Hindlimb muscle (tissue), 1 donor: Measurements from ENCODE around the gene MBD4. TPM values are rescaled to one million over a fixed set of nuclear protein-coding genes. Genes with fewer than 3 reads are reported as not detected.
"Not testable (repeated sequence)": the region's sequence is repeated elsewhere in the genome, so short reads cannot be mapped to it uniquely, and the experiment has no call there.

Experiments
- DNase-seq: peaks from one replicate; pipeline ENCODE4 v3.0.0-alpha.2; 2013
- polyA plus RNA-seq: library from polyadenylated mRNA; unstranded; fragments of 120-200 nt; gene quantifications from one replicate; pipeline ENCODE4 v1.2.1, GENCODE V29; 2013; ENCODE audit not compliant: insufficient read length

Gene MBD4
- polyA plus RNA-seq, 1 donor, result 27.1 TPM

DNA sequence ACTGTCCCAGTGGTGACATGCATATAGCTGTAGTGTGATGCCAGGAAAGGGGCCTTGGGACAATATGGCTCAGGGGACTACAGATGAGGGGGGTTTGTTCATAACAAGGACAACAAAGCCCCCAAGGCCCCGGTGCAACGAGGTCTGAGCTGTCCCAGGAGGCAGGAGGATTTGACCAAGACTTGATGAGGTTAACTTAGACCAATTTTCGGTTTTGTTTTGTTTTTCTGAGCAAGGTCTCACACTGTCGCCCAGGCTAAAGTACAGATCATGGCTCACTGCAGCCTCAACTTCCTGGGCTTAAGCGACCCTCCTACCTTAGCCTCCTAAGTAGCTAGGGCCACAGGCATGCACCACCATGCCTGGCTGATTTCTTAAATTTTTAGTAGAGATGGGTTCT lies 35.1 kb downstream of the MBD4 start:
- DNase-seq, result no peak

DNA sequence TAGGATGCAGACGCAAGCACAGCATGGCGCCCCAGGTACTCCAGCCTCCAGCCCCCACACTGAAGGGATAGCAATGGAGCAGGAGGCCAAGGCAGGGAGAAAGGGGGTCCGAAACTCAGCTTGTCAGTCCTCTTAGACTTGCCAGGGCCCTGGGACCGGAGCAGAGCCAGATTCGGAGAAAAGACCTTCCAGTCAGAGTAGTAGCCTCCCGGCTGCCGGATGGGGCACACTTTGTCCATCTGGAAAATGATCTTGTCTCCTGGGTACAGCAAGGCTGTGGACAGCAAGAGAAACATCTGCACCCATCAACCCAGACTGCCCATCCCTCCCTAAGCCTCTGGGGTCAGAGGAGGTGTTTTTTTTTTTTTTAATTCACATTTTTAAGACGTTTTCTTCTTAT lies 35.6 kb downstream of the MBD4 start:
- no peak for DNase-seq

- no peak for DNase-seq
These were observed 36.3 kb downstream of the MBD4 start for GRCh38 chr3:129403450-129403849.

DNA sequence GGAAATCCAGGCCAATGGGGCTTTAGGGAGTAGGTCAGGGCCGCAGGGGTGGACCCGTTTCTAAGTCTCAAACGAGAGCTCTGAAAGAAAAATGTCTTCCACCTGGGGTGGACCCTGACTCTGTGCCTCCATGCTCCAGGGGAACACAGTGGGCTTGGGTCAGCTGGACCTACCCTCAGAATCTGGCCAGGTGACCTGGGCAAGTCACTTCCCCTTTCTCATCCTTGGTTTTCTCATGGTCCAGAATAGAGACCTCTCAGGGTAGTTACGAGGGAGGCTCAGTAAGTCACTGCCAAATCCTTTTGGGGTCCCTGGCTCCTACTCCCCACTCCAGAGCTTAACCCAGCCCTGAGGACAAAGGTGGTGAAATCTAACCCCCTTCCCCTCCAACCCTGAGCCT lies 37.1 kb downstream of the MBD4 start:
- DNase-seq, result no peak

- DNase-seq, result no peak
These were observed 37.5 kb downstream of the MBD4 start for GRCh38 chr3:129402210-129402609.

DNA sequence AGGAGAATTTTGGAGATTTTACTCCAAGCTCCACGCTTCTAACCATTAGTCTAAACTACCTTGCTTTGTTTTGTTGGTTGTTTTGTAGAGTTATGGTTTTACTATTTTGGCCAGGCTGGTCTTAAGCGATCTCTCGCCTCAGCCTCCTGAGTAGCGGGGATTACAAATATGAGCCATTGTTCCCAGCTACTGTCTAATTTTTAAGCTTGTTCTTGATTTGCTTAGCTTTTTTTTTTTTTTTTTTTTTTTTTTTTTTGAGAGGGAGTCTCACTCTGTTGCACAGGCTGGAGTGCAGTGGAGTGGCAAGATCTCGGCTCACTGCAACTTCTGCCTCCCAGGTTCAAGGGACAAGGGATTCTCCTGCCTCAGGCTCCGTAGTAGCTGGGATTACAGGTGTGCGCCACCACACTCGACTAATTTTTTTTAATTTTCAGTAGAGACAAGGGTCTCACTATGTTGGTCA lies 39.8 kb downstream of the MBD4 start:
- DNase-seq, result no peak

DNA sequence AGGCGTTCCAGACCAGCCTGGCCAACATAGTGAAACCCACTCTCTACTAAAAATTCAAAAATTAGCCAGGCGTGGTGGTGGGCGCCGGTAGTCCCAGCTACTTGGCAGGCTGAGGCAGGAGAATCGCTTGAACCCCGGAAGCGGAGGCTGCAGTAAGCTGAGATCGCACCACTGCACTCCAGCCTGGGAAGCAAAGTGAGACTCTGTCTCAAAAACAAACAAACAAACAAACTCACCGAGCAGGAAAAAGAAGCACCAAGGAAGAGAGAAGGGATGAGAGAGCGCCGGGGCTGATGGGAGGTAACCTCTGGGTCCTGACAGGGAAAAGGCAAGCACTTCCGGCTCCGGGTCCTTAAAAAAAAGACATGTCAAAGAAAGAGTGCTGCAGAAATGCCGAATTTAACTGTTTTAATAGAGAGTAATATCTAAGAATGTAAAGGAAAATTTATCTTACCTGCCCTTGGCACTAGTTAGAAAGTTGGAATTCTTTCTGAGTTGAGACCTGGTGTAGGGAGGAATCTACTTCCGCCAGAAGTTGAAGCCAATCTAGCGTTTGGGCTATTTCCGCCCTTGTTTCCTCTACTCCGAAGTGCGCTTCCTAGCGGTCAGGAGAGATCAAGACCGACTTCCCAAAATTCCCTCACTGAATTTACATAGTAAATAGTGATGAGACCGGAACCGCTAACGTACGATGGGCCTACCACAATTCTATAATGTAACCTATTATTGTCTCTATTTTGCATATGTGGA lies 40.4 kb downstream of the MBD4 start:
- peak; percentile 94 for DNase-seq

DNA sequence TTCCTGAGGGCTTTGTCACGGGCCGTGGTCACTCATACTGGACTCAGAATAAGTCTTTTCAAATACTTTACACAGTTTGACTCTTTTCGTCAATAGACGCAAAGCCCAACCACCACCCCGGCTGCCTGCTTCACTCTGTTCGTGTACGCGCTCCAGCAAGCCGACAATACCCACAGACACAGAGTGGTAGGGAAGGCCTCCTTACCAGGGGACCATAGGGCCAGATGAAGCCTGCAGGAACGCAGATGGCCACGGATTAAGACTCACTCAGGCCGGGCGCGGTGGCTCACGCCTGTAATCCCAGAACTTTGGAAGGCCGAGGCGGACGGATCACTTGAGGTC lies 41.0 kb downstream of the MBD4 start:
- DNase-seq, result no peak

DNA sequence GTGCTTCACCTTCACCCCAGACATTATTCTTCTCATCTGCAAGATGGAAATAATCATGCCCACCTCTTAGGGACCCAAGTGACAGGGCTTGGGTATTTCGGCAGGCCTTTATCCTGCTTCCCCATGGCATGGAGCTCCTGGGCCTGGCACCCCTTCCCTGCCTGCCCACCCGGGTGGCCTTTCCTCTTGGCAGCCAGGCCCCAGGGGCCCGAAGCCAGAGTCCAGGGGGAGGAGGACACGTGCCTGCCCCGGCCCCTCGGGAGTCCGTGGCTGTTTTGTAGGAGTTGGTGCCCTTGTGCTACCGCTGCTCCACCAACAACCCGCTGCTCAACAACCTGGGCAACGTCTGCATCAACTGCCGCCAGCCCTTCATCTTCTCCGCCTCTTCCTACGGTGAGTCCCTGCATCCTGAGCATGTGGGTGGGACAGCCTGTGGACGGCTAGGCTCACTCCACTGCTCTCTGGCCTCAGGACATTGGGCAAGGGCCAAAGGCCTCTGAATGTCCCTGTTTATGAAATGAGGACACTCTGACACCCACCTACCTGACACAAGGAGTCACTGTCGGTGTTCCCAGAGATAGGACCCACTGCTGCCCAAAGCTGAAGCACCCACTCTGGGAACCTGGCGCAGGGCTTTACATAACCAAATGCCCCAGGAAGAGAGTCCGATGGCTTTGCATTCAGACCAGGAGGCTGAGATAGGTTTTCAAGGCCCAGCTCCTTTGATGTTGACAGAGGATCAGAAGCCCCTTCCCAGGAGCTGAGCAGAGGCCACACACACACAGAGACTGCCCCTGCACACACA lies 45.8 kb downstream of the MBD4 start:
- not testable (repeated sequence) for DNase-seq

DNA sequence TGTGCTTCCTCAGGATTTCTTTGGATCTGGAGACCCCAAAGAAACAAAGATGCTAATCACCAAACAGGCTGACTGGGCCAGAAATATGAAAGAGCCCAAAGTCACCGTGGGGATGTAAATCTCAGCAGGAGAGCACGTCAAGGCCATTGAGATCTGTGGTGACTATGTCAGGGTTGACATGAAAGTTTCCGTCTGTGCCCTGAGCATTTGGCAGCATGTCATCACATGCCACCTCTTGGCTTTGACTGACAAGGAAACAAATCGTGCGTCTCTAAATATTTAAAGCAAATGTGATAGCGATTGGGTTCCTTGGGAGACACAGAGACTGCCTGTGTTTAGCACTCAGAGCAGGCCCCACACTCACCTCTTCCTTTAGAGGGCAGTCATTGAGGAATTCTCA lies 46.5 kb downstream of the MBD4 start:
- DNase-seq, result no peak

DNA sequence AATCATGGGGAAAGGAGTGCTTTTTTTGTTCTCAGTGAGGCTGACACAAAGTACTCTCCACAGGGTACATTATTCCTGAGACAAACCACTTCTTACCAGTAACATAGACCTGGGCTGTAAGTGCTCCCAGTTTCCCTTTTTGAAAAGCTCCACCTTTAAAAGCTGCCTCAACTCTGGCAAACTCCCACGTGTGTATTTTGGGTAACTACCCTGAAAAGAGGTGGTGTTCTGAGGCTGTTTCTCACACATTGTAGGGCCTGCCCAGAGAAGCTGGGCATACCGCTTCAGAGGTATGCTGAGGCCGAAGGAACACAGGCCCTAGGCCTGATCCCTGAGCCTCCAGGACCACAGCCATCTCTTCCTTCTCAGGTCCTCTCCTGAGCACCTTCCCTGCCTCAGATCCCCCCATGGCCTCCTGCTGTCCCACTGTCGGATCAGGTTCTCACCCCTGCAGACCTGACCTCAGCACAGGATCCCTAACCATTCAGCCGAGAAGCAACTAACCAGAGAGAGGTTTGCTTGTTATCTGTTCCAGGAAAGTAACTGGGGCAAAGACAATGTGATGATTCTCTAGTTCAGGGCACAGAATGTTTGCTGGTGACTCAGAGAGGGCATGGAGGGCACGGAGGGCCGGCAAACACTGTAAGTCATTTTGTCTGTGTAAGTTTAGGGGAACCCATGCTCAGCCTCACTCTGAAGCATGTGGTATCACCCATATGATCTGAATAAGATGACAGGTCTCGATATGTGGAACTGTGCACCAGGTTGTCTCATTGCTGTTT lies 47.5 kb downstream of the MBD4 start:
- DNase-seq, result not testable (repeated sequence)

- DNase-seq, result not testable (repeated sequence)
These were observed 48.2 kb downstream of the MBD4 start for GRCh38 chr3:129391583-129391982.

GRCh38 chr3:129389572-129389937 lies 50.2 kb downstream of the MBD4 start:
- DNase-seq, result no peak

DNA sequence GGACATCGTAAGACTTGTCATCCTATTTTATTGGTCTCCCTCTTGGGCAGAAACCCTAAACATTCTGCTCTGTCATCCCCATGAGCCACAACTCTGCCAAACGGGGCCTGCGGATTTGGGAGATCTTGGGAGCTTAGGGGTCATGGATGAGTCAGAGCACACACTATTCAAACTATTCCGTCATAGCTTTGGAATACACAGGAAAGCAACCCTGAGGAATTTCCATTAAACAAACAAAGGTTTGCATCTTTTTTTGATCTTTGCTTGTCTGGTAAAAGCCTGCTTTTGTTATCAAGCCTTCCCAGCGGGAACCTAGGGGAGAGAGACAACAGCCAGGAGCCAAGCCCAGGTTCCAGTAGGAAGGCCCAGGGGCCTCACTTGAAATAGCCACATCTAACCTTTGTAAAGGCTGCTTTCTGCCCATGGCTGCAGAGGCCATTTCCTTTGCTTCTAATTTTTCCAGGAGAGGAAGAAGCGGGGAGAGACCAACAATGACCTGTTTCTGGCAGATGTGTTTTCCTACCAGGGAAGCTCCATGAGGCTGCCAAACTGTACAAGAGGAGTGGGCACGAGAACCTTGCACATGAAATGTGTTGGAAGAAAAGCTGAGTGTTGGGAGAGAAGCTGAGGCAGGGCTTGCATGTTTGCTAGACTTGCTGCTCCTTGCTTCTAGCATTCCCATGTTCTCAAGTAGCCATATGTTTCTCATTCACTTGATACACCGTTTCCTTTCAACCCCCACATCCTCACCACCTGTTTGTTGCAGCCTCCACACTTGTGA lies 50.8 kb downstream of the MBD4 start:
- not testable (repeated sequence) for DNase-seq

DNA sequence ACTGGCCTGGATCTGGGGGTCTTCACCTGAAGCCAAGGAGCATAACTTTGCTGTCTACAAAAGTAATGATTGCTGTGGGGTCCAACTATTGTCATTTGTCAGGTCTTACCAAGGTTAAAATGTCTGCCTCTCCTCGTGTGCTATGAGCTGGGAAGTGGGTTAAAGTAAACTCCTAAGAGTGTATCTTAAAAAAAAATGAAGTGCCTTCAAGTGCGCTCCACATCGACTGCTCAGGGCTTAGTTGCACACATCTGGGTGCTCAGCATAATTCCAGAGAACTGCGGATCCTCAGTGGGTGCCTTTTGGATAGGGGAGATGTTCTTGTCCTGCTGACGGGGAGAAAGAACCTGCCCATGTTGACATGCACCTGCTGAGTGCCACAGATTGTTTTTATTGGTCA lies 52.3 kb downstream of the MBD4 start:
- DNase-seq, result no peak

DNA sequence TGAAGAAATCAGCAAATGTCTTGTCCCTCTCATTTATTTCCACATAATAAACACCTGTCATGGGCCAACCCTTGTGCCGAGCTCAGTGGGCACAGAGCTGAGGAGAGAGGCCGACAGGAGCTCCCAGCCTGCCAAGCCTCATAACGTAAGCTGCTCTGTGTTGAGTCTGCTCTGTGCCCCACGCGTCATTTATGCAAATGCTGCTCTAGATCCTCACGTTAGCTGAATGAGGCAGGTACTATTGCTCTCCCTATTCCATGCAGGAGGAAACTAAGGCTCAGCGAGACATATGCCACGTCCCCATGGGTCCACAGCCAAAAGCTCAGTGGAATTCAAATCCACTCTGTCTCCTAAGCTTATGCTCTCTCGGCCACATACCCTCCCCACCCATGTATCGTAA lies 52.8 kb downstream of the MBD4 start:
- DNase-seq, result no peak

GRCh38 chr3:129385507-129385906 lies 54.2 kb downstream of the MBD4 start:
- not testable (repeated sequence) for DNase-seq

DNA sequence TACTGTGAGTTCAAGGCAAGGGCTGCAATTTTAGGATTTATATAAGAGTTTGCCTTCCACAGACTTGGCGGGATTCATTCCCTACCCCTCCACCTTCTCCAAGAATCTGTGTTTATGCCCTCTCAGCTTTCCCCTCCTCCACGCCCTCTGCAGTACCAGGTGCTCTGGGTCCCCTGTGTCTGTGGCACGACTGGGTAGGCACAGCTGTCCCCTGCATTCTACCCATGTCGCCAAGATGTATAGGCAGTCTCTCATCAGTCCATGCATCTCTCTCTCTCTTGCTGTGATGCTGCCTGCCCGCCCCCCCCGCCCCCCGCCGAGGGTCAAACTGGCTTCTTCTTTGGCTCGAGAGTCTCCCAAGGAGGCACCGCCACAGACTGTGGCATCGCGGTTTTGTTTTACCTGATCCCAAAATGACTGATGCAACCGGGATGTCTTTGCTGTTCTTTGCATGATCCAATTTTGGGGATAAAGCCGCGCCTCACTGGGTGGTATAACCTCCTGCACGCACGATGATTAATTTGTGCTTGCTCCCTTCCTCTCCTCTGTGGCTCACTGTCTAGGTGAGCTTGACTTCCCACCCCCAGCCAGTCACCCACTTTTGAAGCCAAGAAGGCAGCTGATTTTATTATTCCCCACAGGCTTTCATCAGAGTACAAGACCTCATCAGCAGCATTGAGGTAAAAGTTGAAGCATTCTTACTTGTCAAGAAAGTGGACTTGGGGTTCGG lies 55.0 kb downstream of the MBD4 start:
- no peak for DNase-seq

- not testable (repeated sequence) for DNase-seq
These were observed 55.6 kb downstream of the MBD4 start for GRCh38 chr3:129384103-129384502.

- peak; percentile 63 for DNase-seq
These were observed 56.4 kb downstream of the MBD4 start for GRCh38 chr3:129383292-129383860.

- no peak for DNase-seq
These were observed 57.4 kb downstream of the MBD4 start for GRCh38 chr3:129382366-129382765.
